Gastrocnemius medialis (tissue), 4 donors: ENCODE results near the gene CNST.

Source experiments
- CTCF ChIP-seq, 5 experiments: fragments of 450-650 bp in 3 of 5; fragments of 200-600 bp in 2 of 5; sonication (generic) in 2 of 5; IDR thresholded peaks in 4 of 5; conservative IDR thresholded peaks in 1 of 5; 1 replicate in 4 of 5; 2 replicates in 1 of 5; pipeline ENCODE4 v1.5.1; 2016 to 2019; ENCODE audit warnings: antibody characterized with exemption in 5 of 5, mild to moderate bottlenecking in 3 of 5, moderate library complexity in 3 of 5
- POLR2A ChIP-seq, 2 donors: fragments of 450-650 bp; IDR thresholded peaks; one replicate each; pipeline ENCODE4 v1.6.1; 2017; ENCODE audit warnings: antibody characterized with exemption in 2 of 2, mild to moderate bottlenecking in 2 of 2, moderate library complexity in 2 of 2

- TF ChIP-seq POLR2A (IDR thresholded peaks at IDR 0.05) (no peak), CTCF (IDR thresholded peaks at IDR 0.05 in 4 of 5, conservative IDR thresholded peaks at IDR 0.05 in 1 of 5) (no peak)
These were observed 129.4 kb downstream of the CNST start for GRCh38 chr1:246695666-246696065.
